Fibroblast of lung (primary cell): ENCODE data around the gene MAGT1.

Experiments
- CTCF ChIP-seq, 2 donors: IDR thresholded peaks in 1 of 2; conservative IDR thresholded peaks in 1 of 2; 1 replicate in 1 of 2; 2 replicates in 1 of 2; pipeline ENCODE4 v1.5.1; 2011 to 2012; ENCODE audit warnings: low read length in 2 of 2, control low read depth in 1 of 2, inconsistent platforms in 1 of 2, low read depth in 1 of 2, mild to moderate bottlenecking in 1 of 2
- EZH2 ChIP-seq: IDR thresholded peaks from 2 replicates; pipeline ENCODE4 v1.5.1; 2012; ENCODE audit warnings: low read length, control low read depth, mild to moderate bottlenecking; ENCODE audit errors: missing control alignments

- TF ChIP-seq EZH2 (no peak), CTCF (conservative IDR thresholded peaks at IDR 0.05 in 1 of 2, IDR thresholded peaks at IDR 0.05 in 1 of 2; ENCODE audit: low read depth in 1 of 2, low read length in 2 of 2) (no peak)
These were observed 81.0 kb downstream of the MAGT1 start for GRCh38 chrX:77814210-77814609.
